Osteocyte (in vitro differentiated cells): ENCODE measurements around the gene ABHD11. TPM values are rescaled to one million over a fixed set of nuclear protein-coding genes. Genes with fewer than 3 reads are reported as not detected.

Experiments
- DNase-seq: peaks from one replicate; pipeline ENCODE4 v3.0.0; 2021; ENCODE audit warnings: mixed read lengths; ENCODE audit not compliant: unreplicated experiment; ENCODE audit errors: extremely low spot score
- H3K27ac Mint-ChIP-seq: one replicate; pipeline ENCODE4 v1.8.0; 2021; ENCODE audit warnings: mild to moderate bottlenecking, mixed read lengths; ENCODE audit not compliant: unreplicated experiment
- H3K27me3 Mint-ChIP-seq: one replicate; pipeline ENCODE4 v1.8.0; 2021; ENCODE audit warnings: mixed read lengths; ENCODE audit not compliant: unreplicated experiment
- H3K36me3 Mint-ChIP-seq: one replicate; pipeline ENCODE4 v1.8.0; 2021; ENCODE audit warnings: mixed read lengths; ENCODE audit not compliant: unreplicated experiment
- H3K4me1 Mint-ChIP-seq: one replicate; pipeline ENCODE4 v1.8.0; 2021; ENCODE audit warnings: mixed read lengths; ENCODE audit not compliant: unreplicated experiment
- H3K4me3 Mint-ChIP-seq: one replicate; pipeline ENCODE4 v1.8.0; 2021; ENCODE audit warnings: mild to moderate bottlenecking, moderate library complexity, mixed read lengths; ENCODE audit not compliant: unreplicated experiment
- H3K9me3 Mint-ChIP-seq: one replicate; pipeline ENCODE4 v1.8.0; 2021; ENCODE audit warnings: mixed read lengths; ENCODE audit not compliant: unreplicated experiment
- CTCF ChIP-seq: fragments of 200-600 bp; sonication (generic); IDR thresholded peaks from 2 replicates; pipeline ENCODE4 v1.5.0; 2021; ENCODE audit warnings: antibody characterized with exemption, mild to moderate bottlenecking, moderate library complexity
- total RNA-seq: library from RNA; stranded (reverse); gene quantifications from 2 replicates; pipeline ENCODE4 v1.2.1, GENCODE V29; 2021

Gene ABHD11
- total RNA-seq, 1 donor from 2014 or later, result 17.4 TPM

GRCh38 chr7:73719806-73720169 lies 18.8 kb downstream of the ABHD11 start:
- peak overlapping the region; percentile 43 for H3K27ac Mint-ChIP-seq
- TF ChIP-seq CTCF, result no peak
- DNase-seq, result no peak
- no peaks in the 10 kb centered on the region for H3K27me3 Mint-ChIP-seq
- no peaks in the 10 kb centered on the region for H3K9me3 Mint-ChIP-seq
- peaks cover 55% of the 10 kb centered on the region for H3K4me1 Mint-ChIP-seq
- peak overlapping the region; percentile 64 for H3K4me3 Mint-ChIP-seq
- no peaks in the 10 kb centered on the region for H3K36me3 Mint-ChIP-seq

GRCh38 chr7:73718905-73719805 lies 19.4 kb downstream of the ABHD11 start, which contains the start of gene STX1A:
STX1A (minus strand) TSS chr7:73719669; CDS start chr7:73719631, 38 bp downstream.
- no peak for TF ChIP-seq CTCF
- peak; percentile 92 for DNase-seq
- Mint-ChIP-seq H3K36me3 (no peaks in the 10 kb centered on the region), H3K4me1 (peaks cover 55% of the 10 kb centered on the region), H3K9me3 (no peaks in the 10 kb centered on the region), H3K4me3 (peak within 1 kb of the TSS; percentile 81), H3K27ac (peak within 1 kb of the TSS; percentile 84), H3K27me3 (no peaks in the 10 kb centered on the region)

- Mint-ChIP-seq H3K4me1 (peaks cover 55% of the 10 kb centered on the region), H3K9me3 (no peaks in the 10 kb centered on the region), H3K4me3 (peak overlapping the region; percentile 81), H3K27me3 (no peaks in the 10 kb centered on the region), H3K27ac (peak overlapping the region; percentile 84), H3K36me3 (no peaks in the 10 kb centered on the region)
- DNase-seq, result no peak
- TF ChIP-seq CTCF, result no peak
These were observed 20.1 kb downstream of the ABHD11 start for GRCh38 chr7:73718438-73718881.

- Mint-ChIP-seq H3K4me3 (peak overlapping the region; percentile 81), H3K36me3 (peaks cover under 1% of the 10 kb centered on the region), H3K27ac (peak overlapping the region; percentile 84), H3K27me3 (no peaks in the 10 kb centered on the region), H3K9me3 (no peaks in the 10 kb centered on the region), H3K4me1 (peaks cover 55% of the 10 kb centered on the region)
- DNase-seq, result no peak
- no peak for TF ChIP-seq CTCF
These were observed 20.6 kb downstream of the ABHD11 start for GRCh38 chr7:73717991-73718405.

GRCh38 chr7:73717025-73717807 lies 21.4 kb downstream of the ABHD11 start:
- no peak for DNase-seq
- H3K4me1 Mint-ChIP-seq, result peaks cover 58% of the 10 kb centered on the region

More at GRCh38 chr7:73717025-73717807, 21.4 kb downstream of the ABHD11 start:
- TF ChIP-seq CTCF, result no peak
- Mint-ChIP-seq H3K4me3 (peak overlapping the region; percentile 81), H3K27ac (peak overlapping the region; percentile 84), H3K27me3 (no peaks in the 10 kb centered on the region), H3K36me3 (peaks cover 7% of the 10 kb centered on the region), H3K9me3 (no peaks in the 10 kb centered on the region)
